Neural progenitor cell (in vitro differentiated cells): ENCODE measurements around the gene LHX4.

Experiments
- CTCF ChIP-seq: fragments of 200-600 bp; sonication (generic); IDR thresholded peaks from 2 replicates; pipeline ENCODE4 v1.5.1; 2017; ENCODE audit warnings: antibody characterized with exemption, mild to moderate bottlenecking
- EZH2 ChIP-seq: fragments of 200-600 bp; sonication (generic); IDR thresholded peaks from 2 replicates; pipeline ENCODE4 v1.6.1; 2017; ENCODE audit warnings: antibody characterized with exemption, mild to moderate bottlenecking, moderate library complexity

GRCh38 chr1:180246579-180246978, 16.5 kb downstream of the LHX4 start:
- TF ChIP-seq CTCF (no peak), EZH2 (no peak)
